Stimulated activated CD4-positive, alpha-beta T cell treated with anti-CD3 and anti-CD28 coated beads, Interleukin-2, amount 100 ng/mL, for 24 hours (primary cell): ENCODE results near the gene DPPA2.

ENCODE experiments used
- DNase-seq, 2 donors: peaks; one replicate each; pipeline ENCODE4 v3.0.0-alpha.2; 2020

The DPPA2 gene

DNA sequence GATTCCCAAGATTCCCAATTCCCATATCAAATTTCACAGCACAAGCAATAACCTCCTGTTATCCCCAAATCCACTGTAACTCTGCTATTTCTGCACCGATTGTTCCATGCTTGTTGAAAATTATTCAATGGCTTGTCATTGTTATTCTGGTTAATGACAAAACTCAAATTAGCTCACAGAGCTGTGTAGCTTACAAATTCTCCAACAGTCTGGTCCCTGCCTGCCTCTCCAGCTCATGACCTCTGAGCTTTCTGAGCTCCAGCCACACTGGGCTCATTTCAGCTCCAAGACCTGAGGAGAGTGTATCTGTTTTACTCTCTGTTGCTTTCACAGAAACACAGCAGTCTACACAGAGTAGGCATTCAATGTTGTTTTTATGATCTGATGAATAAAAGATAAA, 3.3 kb downstream of the DPPA2 start:
- no peak for DNase-seq

GRCh38 chr3:109297496-109297895, 18.8 kb downstream of the DPPA2 start:
- DNase-seq: no peak

DNA sequence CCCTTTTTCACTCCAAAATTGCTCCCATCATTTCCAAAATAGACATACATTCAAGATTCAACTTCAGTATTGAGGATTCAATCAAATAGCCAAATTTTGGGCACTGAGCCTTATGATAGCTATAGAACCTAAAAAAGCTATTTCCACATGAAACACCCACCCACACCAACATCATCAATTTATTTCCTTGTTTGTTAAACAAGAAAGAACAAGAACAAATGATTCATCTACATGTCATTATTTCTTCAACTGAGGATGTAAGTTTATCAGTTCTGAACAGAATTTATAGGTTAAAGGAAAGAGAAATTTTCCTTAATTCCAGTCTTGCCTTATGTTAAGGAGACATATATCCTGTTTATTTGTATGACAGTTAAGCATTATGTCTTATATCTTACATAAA, 32.2 kb downstream of the DPPA2 start:
- no peak for DNase-seq

GRCh38 chr3:109278546-109278945, 37.8 kb downstream of the DPPA2 start:
- no peak for DNase-seq

GRCh38 chr3:109278141-109278540, 38.2 kb downstream of the DPPA2 start:
- no peak for DNase-seq

DNA sequence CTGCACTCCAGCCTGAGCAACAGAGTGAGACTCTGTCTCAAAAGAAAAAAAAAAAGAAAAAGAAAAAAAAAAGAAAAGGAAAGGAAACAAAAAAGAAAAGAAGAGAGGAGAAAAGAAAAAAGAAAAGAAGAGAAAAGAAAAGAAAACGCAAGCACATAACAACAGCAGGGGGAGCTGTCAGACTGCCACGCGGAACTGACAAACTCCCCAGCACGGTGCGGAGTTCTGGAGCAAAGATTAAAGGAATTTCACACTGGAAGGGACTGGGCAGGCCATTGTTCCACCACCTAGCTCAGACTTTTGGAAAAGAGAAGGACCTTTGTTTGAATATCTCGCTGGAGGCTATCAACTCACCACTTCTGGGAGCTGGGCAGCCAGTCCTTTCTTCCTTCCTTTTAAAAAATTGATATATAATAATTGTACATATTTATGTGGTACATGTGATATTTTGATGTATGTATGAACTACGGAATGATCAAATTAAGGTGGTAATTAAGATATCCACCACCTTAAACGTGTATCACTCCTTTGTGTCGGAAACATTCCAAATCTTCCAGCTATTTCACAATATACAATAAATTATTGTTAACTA, 40.5 kb downstream of the DPPA2 start:
- peak in 1 of 2 donors; percentile 13 for DNase-seq

DNA sequence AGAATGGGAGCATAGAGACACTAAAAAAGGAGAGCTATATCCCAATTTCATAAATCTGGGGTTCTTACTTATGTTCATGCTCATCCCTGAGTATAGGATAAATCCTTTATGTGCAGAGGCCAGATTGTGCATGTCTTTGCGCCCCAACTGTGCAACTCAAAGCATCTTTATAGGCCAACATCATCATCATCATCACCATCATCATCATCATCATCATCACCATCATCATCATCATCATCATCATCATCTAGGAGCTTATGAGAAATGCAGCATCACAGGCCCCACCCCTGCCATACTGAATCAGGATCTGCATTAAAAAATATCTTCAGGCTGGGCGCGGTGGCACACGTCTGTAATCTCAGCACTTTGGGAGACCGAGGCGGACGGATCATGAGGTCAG, 45.5 kb downstream of the DPPA2 start:
- DNase-seq: no peak

DNA sequence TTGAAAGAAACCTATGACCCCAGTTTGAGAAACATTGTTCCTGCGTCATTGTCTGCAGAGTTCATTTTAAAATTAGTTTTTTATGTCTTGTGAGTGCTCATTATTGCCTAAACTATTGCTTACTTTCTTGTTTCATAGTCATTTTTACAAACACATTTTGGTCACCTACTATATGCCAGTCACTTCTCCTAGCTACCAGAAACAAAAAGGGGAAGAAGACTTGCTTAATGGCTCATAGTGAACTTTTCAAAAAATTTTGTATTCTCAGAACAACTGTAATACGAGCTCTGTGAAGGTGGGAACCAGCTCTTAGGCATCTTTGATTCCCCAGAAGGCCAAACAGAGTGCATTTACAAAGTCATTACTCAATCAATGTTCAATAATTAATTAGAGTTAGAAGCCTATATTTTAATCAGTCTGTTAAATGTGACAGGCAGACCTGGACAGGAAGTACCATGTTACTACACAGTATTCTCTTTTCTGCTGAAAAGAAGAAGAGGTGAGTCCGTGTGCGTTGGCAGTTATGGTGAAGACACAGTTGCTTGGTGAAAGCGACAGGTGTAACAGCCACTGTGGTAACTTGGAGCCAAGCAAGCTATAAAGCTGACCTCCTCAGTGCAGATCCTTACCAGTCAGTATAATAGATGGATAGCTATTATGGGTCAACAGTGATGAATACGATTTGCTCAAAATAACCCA, 46.6 kb downstream of the DPPA2 start:
- no peak for DNase-seq

- no peak for DNase-seq
Observed at GRCh38 chr3:109268181-109268580, 48.1 kb downstream of the DPPA2 start.

- DNase-seq: no peak
Observed at GRCh38 chr3:109265295-109265694, 51.0 kb downstream of the DPPA2 start.

GRCh38 chr3:109257269-109257668, 59.0 kb downstream of the DPPA2 start:
- DNase-seq: no peak

DNA sequence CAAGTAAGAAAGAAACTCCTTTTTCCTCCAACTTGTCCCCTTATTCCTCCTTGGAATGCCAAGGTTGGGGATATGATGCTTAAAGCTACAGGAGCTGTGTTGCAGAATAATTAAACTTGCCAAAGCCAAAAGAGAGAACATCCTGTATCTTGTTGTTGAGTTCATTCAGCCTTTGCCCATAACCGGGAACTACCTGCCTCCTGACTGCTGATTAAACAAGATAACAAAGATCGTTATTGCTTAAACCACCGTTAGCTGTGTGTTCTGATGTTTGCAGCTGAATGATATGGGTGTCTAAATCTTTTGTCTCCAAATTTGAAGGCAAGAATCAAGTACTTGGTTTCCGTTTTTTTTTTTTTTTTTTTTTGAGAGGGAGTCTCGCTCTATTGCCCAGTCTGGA, 61.5 kb downstream of the DPPA2 start:
- DNase-seq: no peak

DNA sequence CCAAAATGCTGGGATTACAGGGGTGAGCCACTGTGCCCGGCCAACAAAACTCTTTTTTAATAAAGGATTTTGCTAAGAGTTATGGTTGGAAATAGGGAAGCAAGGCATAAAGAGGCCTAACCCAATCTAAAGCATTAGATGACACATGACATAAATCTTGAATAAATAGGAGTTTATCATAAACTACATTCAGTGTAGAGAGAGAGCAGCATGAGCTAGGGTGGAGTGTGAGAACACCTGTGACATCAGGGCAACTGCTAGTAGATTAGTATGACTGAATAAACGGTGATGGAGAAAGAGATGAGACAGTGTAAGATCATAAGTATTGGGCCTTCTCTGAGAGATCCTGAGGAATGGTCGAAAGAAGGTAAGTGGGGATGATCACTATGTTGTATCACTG, 63.7 kb downstream of the DPPA2 start:
- no peak for DNase-seq
